Activated naive CD8-positive, alpha-beta T cell treated with anti-CD3 and anti-CD28 coated beads, Interleukin-2, amount 10 ng/mL, durations not matched to agents 7 days and 5 days (primary cell): ENCODE measurements around the gene HSPB1. TPM values are rescaled to one million over a fixed set of nuclear protein-coding genes. Genes with fewer than 3 reads are reported as not detected.

Source experiments
- ATAC-seq: fragments of 150-1000 bp; cut with Tn5 transposase; one replicate; pipeline ENCODE4 v1.10.0; 2021; ENCODE audit warnings: low read depth, moderate library complexity
- POLR2A ChIA-PET: fragments of 350-600 bp; sonication (Branson Sonifier 250); formaldehyde crosslinking; loops from one replicate; lab custom pipeline; 2021; ENCODE audit warnings: antibody characterized with exemption; lab: Charles Lee
- DNase-seq: peaks from one replicate; pipeline ENCODE4 v3.0.0; 2021
- H3K27ac Mint-ChIP-seq: one replicate; pipeline ENCODE4 v1.8.0; 2022; ENCODE audit warnings: mild to moderate bottlenecking, mixed read lengths
- H3K27me3 Mint-ChIP-seq: one replicate; pipeline ENCODE4 v1.8.0; 2022; ENCODE audit warnings: mild to moderate bottlenecking, moderate library complexity, mixed read lengths
- H3K36me3 Mint-ChIP-seq: one replicate; pipeline ENCODE4 v1.8.0; 2021; ENCODE audit warnings: mild to moderate bottlenecking, mixed read lengths
- H3K4me1 Mint-ChIP-seq: one replicate; pipeline ENCODE4 v1.8.0; 2021; ENCODE audit warnings: mixed read lengths
- H3K4me3 Mint-ChIP-seq: one replicate; pipeline ENCODE4 v1.8.0; 2022; ENCODE audit warnings: mild to moderate bottlenecking, moderate library complexity, mixed read lengths
- H3K9me3 Mint-ChIP-seq: one replicate; pipeline ENCODE4 v1.8.0; 2021; ENCODE audit warnings: mixed read lengths
- total RNA-seq, 2 experiments: library from RNA; stranded (reverse); gene quantifications; one replicate each; pipeline ENCODE4 v1.2.3, GENCODE V29; 2021

HSPB1 gene
- total RNA-seq, 2 experiments from 2014 or later: 43.3 to 47.9 TPM

- POLR2A ChIA-PET: interaction anchor here (0.6 to 3.5 kb wide), 18 partner anchors 9 to 440 kb away, joined by 3 to 54 read pairs (median 6); partner anchors contain the start of genes MDH2, RHBDD2, STYXL1 and YWHAG
- DNase-seq: peak; percentile 64
- no peaks in the 10 kb centered on the region for H3K27me3 Mint-ChIP-seq
- ATAC-seq: peak; percentile 20
- H3K9me3 Mint-ChIP-seq: no peaks in the 10 kb centered on the region
- peaks cover 22% of the 10 kb centered on the region for H3K4me1 Mint-ChIP-seq
- peak overlapping the region; percentile 98 for H3K4me3 Mint-ChIP-seq
- H3K36me3 Mint-ChIP-seq: peaks cover 3% of the 10 kb centered on the region
- H3K27ac Mint-ChIP-seq: peak overlapping the region; percentile 100
Observed at GRCh38 chr7:76318488-76319353, 16.2 kb downstream of the HSPB1 start.

GRCh38 chr7:76325092-76325491 lies 22.6 kb downstream of the HSPB1 start:
- no peak overlapping the region for H3K4me3 Mint-ChIP-seq
- ATAC-seq (no peak), DNase-seq (no peak)
- no peaks in the 10 kb centered on the region for H3K9me3 Mint-ChIP-seq
- no peaks in the 10 kb centered on the region for H3K27me3 Mint-ChIP-seq
- H3K4me1 Mint-ChIP-seq: peaks cover 19% of the 10 kb centered on the region
- peaks cover 17% of the 10 kb centered on the region for H3K36me3 Mint-ChIP-seq
- H3K27ac Mint-ChIP-seq: no peak overlapping the region
- POLR2A ChIA-PET: interaction anchor here (0.5 to 1.2 kb wide), 3 partner anchors 28 to 40 kb away, joined by 3 to 5 read pairs (median 5); partner anchors contain the start of gene YWHAG

- ATAC-seq (no peak), DNase-seq (no peak)
- H3K4me3 Mint-ChIP-seq: no peak overlapping the region
- H3K4me1 Mint-ChIP-seq: peaks cover 20% of the 10 kb centered on the region
- no peaks in the 10 kb centered on the region for H3K9me3 Mint-ChIP-seq
- no peak overlapping the region for H3K27ac Mint-ChIP-seq
- peaks cover 19% of the 10 kb centered on the region for H3K36me3 Mint-ChIP-seq
- H3K27me3 Mint-ChIP-seq: no peaks in the 10 kb centered on the region
- POLR2A ChIA-PET: interaction anchor here (0.5 kb wide), 1 partner anchor 39 kb away, joined by 5 read pairs; no protein-coding TSS in a partner anchor
Observed at GRCh38 chr7:76325811-76326210, 23.3 kb downstream of the HSPB1 start.

- ATAC-seq: no peak
Observed at GRCh38 chr7:76326646-76327233, 24.3 kb downstream of the HSPB1 start.

GRCh38 chr7:76327610-76328009 lies 25.1 kb downstream of the HSPB1 start:
- DNase-seq (no peak), ATAC-seq (peak; percentile 43)
- peak overlapping the region; percentile 13 for H3K4me3 Mint-ChIP-seq
- peaks cover 21% of the 10 kb centered on the region for H3K36me3 Mint-ChIP-seq
- H3K9me3 Mint-ChIP-seq: no peaks in the 10 kb centered on the region
- no peaks in the 10 kb centered on the region for H3K27me3 Mint-ChIP-seq
- H3K4me1 Mint-ChIP-seq: peaks cover 21% of the 10 kb centered on the region
- peak overlapping the region; percentile 51 for H3K27ac Mint-ChIP-seq
- POLR2A ChIA-PET: interaction anchor here (0.6 to 2.2 kb wide), 3 partner anchors 9 to 678 kb away, joined by 3 to 11 read pairs (median 4); no protein-coding TSS in a partner anchor

More at GRCh38 chr7:76326646-76327233, 24.3 kb downstream of the HSPB1 start:
- Mint-ChIP-seq H3K27ac (no peak overlapping the region), H3K4me1 (peaks cover 20% of the 10 kb centered on the region), H3K36me3 (peaks cover 21% of the 10 kb centered on the region), H3K27me3 (no peaks in the 10 kb centered on the region), H3K9me3 (no peaks in the 10 kb centered on the region), H3K4me3 (no peak overlapping the region)
- DNase-seq: no peak
- POLR2A ChIA-PET: interaction anchor here (0.7 to 2.2 kb wide), 3 partner anchors 9 to 275 kb away, joined by 3 to 11 read pairs (median 4); no protein-coding TSS in a partner anchor

GRCh38 chr7:76328389-76328788 lies 25.9 kb downstream of the HSPB1 start:
- ATAC-seq (no peak), DNase-seq (no peak)
- no peaks in the 10 kb centered on the region for H3K27me3 Mint-ChIP-seq
- H3K27ac Mint-ChIP-seq: peak overlapping the region; percentile 25
- POLR2A ChIA-PET: interaction anchor here (2.2 kb wide), 1 partner anchor 10 kb away, joined by 11 read pairs; no protein-coding TSS in a partner anchor
- H3K36me3 Mint-ChIP-seq: peaks cover 21% of the 10 kb centered on the region
- peaks cover 22% of the 10 kb centered on the region for H3K4me1 Mint-ChIP-seq
- no peak overlapping the region for H3K4me3 Mint-ChIP-seq
- H3K9me3 Mint-ChIP-seq: no peaks in the 10 kb centered on the region

GRCh38 chr7:76329479-76329878 lies 27.0 kb downstream of the HSPB1 start:
- no peaks in the 10 kb centered on the region for H3K9me3 Mint-ChIP-seq
- H3K27me3 Mint-ChIP-seq: no peaks in the 10 kb centered on the region
- DNase-seq (no peak), ATAC-seq (no peak)
- peaks cover 21% of the 10 kb centered on the region for H3K36me3 Mint-ChIP-seq
- POLR2A ChIA-PET: no interaction called here
- H3K4me1 Mint-ChIP-seq: peaks cover 24% of the 10 kb centered on the region
- H3K4me3 Mint-ChIP-seq: no peak overlapping the region
- peak overlapping the region; percentile 53 for H3K27ac Mint-ChIP-seq

GRCh38 chr7:76330261-76330660 lies 27.8 kb downstream of the HSPB1 start:
- H3K36me3 Mint-ChIP-seq: peaks cover 21% of the 10 kb centered on the region

GRCh38 chr7:76330673-76331072 lies 28.2 kb downstream of the HSPB1 start:
- ATAC-seq (no peak), DNase-seq (no peak)
- peaks cover 21% of the 10 kb centered on the region for H3K36me3 Mint-ChIP-seq
- no peak overlapping the region for H3K4me3 Mint-ChIP-seq
- H3K27me3 Mint-ChIP-seq: no peaks in the 10 kb centered on the region
- no peaks in the 10 kb centered on the region for H3K9me3 Mint-ChIP-seq
- POLR2A ChIA-PET: no interaction called here
- no peak overlapping the region for H3K27ac Mint-ChIP-seq
- H3K4me1 Mint-ChIP-seq: peaks cover 24% of the 10 kb centered on the region

More at GRCh38 chr7:76330261-76330660, 27.8 kb downstream of the HSPB1 start:
- Mint-ChIP-seq H3K4me1 (peaks cover 24% of the 10 kb centered on the region), H3K27me3 (no peaks in the 10 kb centered on the region), H3K9me3 (no peaks in the 10 kb centered on the region), H3K4me3 (no peak overlapping the region), H3K27ac (no peak overlapping the region)
- DNase-seq (no peak), ATAC-seq (no peak)
- POLR2A ChIA-PET: no interaction called here

GRCh38 chr7:76332078-76332477 lies 29.6 kb downstream of the HSPB1 start:
- peaks cover 18% of the 10 kb centered on the region for H3K36me3 Mint-ChIP-seq
- no peak overlapping the region for H3K27ac Mint-ChIP-seq
- ATAC-seq: no peak
- no peaks in the 10 kb centered on the region for H3K9me3 Mint-ChIP-seq
- H3K4me3 Mint-ChIP-seq: no peak overlapping the region
- POLR2A ChIA-PET: no interaction called here
- no peak for DNase-seq
- no peaks in the 10 kb centered on the region for H3K27me3 Mint-ChIP-seq
- H3K4me1 Mint-ChIP-seq: peaks cover 19% of the 10 kb centered on the region

- Mint-ChIP-seq H3K27me3 (no peaks in the 10 kb centered on the region), H3K27ac (no peak overlapping the region), H3K36me3 (peaks cover 16% of the 10 kb centered on the region), H3K4me3 (no peak overlapping the region), H3K4me1 (peaks cover 13% of the 10 kb centered on the region), H3K9me3 (no peaks in the 10 kb centered on the region)
- POLR2A ChIA-PET: interaction anchor here (0.6 to 1.1 kb wide), 2 partner anchors 14 to 30 kb away, joined by 3 to 6 read pairs; no protein-coding TSS in a partner anchor
- DNase-seq (no peak), ATAC-seq (no peak)
Observed at GRCh38 chr7:76333511-76334101, 31.1 kb downstream of the HSPB1 start.

GRCh38 chr7:76334320-76334967 lies 32.0 kb downstream of the HSPB1 start:
- Mint-ChIP-seq H3K9me3 (no peaks in the 10 kb centered on the region), H3K27ac (no peak overlapping the region), H3K27me3 (no peaks in the 10 kb centered on the region), H3K4me1 (peaks cover 13% of the 10 kb centered on the region), H3K4me3 (no peak overlapping the region), H3K36me3 (peaks cover 13% of the 10 kb centered on the region)
- DNase-seq: no peak
- no peak for ATAC-seq
- POLR2A ChIA-PET: interaction anchor here (1.1 kb wide), 1 partner anchor 14 kb away, joined by 6 read pairs; no protein-coding TSS in a partner anchor
